HG03139 (cell line): Measurements from ENCODE around the gene KIAA0930.

ENCODE experiments used
- ATAC-seq: cut with Tn5 transposase; IDR thresholded peaks from one replicate; pipeline ENCODE4 v1.9.1; 2021; ENCODE audit not compliant: unreplicated experiment

The KIAA0930 gene

GRCh38 chr22:45238957-45239680, 1.6 kb downstream of the KIAA0930 start:
- ATAC-seq: no peak

GRCh38 chr22:45238076-45238956, 2.4 kb downstream of the KIAA0930 start:
- no peak for ATAC-seq

GRCh38 chr22:45237065-45237990, 3.4 kb downstream of the KIAA0930 start:
- ATAC-seq: no peak

GRCh38 chr22:45235851-45236342, 4.8 kb downstream of the KIAA0930 start:
- peak; percentile 10 for ATAC-seq

- ATAC-seq: peak; percentile 61
Measured at GRCh38 chr22:45235101-45235777, 5.5 kb downstream of the KIAA0930 start.

- no peak for ATAC-seq
Measured at GRCh38 chr22:45233827-45234226, 6.9 kb downstream of the KIAA0930 start.

GRCh38 chr22:45233386-45233785, 7.3 kb downstream of the KIAA0930 start:
- no peak for ATAC-seq

- no peak for ATAC-seq
Measured at GRCh38 chr22:45231293-45231692, 9.4 kb downstream of the KIAA0930 start.

GRCh38 chr22:45230026-45230721, 10.5 kb downstream of the KIAA0930 start:
- no peak for ATAC-seq

- ATAC-seq: no peak
Measured at GRCh38 chr22:45229181-45229580, 11.5 kb downstream of the KIAA0930 start.

GRCh38 chr22:45228401-45228754, 12.3 kb downstream of the KIAA0930 start:
- ATAC-seq: no peak

- no peak for ATAC-seq
Measured at GRCh38 chr22:45227645-45228400, 12.9 kb downstream of the KIAA0930 start.

GRCh38 chr22:45226503-45227186, 14.0 kb downstream of the KIAA0930 start:
- ATAC-seq: no peak

- ATAC-seq: no peak
Measured at GRCh38 chr22:45225732-45226502, 14.8 kb downstream of the KIAA0930 start.

GRCh38 chr22:45224988-45225731, 15.5 kb downstream of the KIAA0930 start:
- no peak for ATAC-seq

- ATAC-seq: no peak
Measured at GRCh38 chr22:45224331-45224730, 16.4 kb downstream of the KIAA0930 start.
